ENCODE measurements around the gene STX12.
"Not testable (repeated sequence)": the region's sequence is repeated elsewhere in the genome, so short reads cannot be mapped to it uniquely, and the experiment has no call there.

DNA sequence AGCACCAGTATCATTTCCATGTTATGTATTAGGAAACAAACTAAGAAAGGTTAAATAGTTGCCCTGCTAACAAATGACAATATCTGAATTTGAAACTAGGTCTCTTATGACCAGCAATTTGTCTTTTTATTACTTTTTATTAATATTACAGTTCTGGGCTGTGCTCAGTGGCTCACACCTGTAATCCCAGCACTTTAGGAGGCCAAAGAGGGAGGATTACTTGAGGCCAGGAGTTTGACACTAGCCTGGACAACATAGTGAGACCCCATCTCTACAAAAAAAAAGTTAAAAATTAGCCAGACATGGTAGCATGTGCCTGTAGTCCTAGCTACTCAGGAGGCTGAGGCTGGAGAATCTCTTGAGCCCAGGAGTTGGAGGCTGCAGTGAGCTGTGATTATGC is 3.3 kb downstream of the STX12 start:
- TF ChIP-seq, protein P1, sequence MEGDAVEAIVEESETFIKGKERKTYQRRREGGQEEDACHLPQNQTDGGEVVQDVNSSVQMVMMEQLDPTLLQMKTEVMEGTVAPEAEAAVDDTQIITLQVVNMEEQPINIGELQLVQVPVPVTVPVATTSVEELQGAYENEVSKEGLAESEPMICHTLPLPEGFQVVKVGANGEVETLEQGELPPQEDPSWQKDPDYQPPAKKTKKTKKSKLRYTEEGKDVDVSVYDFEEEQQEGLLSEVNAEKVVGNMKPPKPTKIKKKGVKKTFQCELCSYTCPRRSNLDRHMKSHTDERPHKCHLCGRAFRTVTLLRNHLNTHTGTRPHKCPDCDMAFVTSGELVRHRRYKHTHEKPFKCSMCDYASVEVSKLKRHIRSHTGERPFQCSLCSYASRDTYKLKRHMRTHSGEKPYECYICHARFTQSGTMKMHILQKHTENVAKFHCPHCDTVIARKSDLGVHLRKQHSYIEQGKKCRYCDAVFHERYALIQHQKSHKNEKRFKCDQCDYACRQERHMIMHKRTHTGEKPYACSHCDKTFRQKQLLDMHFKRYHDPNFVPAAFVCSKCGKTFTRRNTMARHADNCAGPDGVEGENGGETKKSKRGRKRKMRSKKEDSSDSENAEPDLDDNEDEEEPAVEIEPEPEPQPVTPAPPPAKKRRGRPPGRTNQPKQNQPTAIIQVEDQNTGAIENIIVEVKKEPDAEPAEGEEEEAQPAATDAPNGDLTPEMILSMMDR (IDR thresholded peaks at IDR 0.05), result not testable (repeated sequence)
- TF ChIP-seq EP300, POLR2A (IDR thresholded peaks at IDR 0.05): not testable (repeated sequence)

Data from ovary (tissue), 3 donors.